Stimulated activated CD4-positive, alpha-beta T cell treated with anti-CD3 and anti-CD28 coated beads, Interleukin-2, amount 100 ng/mL, for 4 hours (primary cell): ENCODE measurements around the gene CARD10.
A peak's percentile ranks its signal among the peaks of the same experiment; 100 is the strongest.

Experiments used
- DNase-seq: peaks from one replicate; pipeline ENCODE4 v3.0.0-alpha.2; 2020; ENCODE audit warnings: low read depth

CARD10 gene, protein sequence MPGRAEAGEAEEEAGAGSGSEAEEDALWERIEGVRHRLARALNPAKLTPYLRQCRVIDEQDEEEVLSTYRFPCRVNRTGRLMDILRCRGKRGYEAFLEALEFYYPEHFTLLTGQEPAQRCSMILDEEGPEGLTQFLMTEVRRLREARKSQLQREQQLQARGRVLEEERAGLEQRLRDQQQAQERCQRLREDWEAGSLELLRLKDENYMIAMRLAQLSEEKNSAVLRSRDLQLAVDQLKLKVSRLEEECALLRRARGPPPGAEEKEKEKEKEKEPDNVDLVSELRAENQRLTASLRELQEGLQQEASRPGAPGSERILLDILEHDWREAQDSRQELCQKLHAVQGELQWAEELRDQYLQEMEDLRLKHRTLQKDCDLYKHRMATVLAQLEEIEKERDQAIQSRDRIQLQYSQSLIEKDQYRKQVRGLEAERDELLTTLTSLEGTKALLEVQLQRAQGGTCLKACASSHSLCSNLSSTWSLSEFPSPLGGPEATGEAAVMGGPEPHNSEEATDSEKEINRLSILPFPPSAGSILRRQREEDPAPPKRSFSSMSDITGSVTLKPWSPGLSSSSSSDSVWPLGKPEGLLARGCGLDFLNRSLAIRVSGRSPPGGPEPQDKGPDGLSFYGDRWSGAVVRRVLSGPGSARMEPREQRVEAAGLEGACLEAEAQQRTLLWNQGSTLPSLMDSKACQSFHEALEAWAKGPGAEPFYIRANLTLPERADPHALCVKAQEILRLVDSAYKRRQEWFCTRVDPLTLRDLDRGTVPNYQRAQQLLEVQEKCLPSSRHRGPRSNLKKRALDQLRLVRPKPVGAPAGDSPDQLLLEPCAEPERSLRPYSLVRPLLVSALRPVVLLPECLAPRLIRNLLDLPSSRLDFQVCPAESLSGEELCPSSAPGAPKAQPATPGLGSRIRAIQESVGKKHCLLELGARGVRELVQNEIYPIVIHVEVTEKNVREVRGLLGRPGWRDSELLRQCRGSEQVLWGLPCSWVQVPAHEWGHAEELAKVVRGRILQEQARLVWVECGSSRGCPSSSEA

DNA sequence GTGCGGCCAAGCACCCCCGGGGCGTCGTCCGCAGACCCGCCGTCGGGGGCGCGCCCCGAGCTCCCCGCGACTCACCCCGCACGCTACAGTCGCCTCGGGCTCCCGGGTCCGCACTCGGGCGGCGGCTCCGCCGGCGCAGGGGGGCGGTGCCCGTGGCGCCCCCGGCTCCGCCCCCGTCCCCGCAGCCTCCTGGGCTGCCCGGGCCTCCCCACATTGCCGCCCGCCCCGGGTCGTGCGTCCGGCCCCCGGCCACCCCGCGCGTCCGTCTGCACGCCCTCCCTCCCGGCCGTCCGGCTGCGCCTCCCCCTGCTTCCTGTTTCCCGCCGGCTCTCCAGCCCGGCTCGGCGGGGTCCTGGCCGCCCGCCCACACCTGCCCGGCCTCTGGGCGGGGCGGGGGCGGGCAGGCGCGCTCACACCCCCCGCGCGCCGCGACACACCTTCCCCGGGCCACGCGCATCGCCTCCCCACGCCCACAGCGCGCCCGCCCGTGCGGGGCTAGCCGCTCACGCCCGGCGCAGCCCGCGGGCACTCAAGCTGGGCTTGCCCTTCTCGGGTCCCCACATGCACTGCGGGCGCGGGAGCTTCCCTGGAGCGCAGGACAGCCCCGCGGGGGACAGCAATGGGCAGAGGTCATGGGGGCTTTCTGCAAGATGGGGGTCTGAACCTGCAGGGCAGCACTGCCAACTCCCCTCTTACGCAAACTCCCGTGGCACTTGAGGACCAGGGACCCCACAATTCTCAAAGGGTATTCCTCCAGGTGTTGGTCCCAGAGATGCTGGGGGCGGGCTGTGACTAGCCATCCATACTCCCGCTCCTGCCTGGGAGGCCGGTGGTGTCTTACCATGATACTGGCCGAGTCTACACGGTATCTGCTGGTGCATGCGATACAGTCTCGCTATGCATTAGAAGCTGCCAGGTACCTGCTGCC is at the start of gene CARD10:
CARD10 (minus strand) TSS at position 148 of the 928 bp plus-strand sequence. CDS start 215 bp downstream, outside the sequence.
- DNase-seq: no peak

DNA sequence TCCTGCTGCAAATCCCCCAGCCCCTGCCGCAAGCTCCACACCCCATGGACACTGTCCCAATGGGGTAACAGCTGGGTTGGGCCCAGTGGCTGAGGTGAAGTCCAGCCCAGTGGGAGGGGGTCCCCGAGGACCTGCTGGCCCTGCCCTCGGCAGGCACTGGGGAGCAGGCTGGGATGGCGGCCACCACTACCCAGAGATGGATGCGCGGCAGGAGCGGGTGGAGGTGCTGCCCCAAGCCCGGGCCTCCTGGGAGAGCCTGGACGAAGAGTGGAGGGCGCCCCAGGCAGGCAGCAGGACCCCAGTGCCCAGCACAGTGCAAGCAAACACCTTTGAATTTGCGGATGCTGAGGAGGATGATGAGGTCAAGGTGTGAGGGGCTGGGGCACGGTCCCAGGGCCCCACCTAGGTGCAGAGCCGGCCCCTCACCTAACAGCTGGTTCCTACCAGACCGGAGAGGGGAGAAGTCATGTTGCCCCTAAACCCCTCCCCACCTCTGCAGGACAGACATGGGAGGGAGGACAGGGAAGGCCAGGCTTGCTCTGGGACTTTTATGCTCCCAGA is 49.3 kb upstream of the CARD10 start:
- DNase-seq: no peak

DNA sequence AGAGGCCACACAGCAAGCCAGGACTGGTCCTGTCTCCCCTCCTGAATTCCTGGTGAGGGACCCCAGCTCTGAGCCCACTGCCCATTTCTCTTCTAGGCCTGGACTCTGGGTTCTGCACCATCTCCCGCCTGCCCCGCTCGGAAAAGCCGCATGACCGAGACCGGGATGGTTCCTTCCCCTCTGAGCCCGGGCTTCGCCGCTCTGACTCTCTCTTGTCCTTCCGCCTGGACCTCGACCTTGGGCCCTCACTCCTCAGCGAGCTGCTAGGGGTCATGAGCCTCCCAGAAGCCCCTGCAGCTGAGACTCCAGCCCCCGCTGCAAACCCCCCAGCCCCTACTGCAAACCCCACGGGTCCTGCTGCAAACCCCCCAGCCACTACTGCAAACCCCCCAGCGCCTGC is 48.8 kb upstream of the CARD10 start:
- no peak for DNase-seq

DNA sequence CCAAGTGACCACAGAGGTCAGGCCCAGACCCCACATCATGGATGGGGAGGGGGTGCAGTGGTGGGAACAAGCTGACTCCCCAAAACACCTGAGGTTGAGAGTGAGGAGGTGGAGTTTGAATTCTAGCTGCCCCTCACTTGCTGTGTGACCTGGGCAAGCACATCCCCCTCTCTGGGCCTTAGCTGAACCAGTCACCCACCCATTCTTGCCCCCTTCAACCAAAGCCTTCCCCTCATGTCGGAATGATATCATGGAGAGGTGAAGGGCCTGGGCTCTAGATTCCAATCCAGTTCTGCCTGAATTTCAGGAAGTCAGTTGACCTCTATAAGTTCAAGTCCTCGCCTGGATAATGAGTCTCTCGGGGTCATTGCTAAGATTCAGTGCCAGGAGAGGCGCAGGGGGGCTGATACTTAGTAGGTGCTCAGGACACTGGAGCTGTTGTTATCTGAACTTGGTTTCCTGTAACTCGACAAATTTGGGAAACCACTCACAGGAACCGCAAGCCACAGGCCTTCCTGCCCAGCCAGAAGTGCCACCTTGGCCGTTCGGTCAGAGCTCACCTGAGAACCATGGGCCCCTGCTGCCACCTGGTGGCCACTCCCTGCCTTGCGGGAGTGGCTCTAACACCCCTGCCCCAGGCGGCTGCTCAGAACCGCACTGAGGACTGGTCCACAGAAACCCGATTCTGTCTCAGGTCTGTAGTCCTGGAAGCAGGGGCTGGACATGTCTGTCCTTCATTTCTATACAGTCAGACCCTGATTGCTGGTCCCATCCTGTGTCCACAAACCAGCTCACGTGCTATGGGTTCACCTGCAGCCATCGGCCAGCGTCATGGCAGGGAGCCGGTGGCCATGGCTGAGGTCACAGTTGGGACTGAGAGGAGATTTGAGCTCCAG is 47.9 kb upstream of the CARD10 start:
- peak; percentile 79 for DNase-seq

DNA sequence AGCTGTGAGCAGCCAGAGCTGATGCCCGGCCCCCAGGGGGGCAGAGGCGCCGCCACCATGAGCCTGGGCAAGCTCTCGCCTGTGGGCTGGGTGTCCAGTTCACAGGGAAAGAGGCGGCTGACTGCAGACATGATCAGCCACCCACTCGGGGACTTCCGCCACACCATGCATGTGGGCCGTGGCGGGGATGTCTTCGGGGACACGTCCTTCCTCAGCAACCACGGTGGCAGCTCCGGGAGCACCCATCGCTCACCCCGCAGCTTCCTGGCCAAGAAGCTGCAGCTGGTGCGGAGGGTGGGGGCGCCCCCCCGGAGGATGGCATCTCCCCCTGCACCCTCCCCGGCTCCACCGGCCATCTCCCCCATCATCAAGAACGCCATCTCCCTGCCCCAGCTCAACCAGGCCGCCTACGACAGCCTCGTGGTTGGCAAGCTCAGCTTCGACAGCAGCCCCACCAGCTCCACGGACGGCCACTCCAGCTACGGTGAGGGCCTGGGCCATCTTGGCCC is 47.2 kb upstream of the CARD10 start:
- DNase-seq: no peak

DNA sequence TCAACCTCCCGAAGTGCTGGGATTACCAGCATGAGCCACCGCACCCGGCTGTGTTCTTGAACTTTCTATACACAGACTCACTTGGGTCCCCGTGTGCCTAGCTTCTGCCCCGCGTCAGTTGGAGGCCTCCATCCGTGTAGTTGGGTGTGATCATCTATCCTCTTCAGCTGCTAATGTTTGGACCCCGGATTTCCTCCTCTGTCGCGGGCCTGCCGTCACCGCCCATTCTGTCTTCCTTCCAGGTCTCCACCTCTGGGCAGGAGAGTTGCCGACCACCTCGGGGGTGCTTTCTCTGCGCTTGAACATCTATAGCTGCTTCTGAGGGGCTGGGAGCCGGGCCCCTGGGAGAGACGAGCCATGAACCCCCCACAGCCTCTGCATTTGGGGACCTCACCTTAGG is 46.6 kb upstream of the CARD10 start:
- DNase-seq: no peak

DNA sequence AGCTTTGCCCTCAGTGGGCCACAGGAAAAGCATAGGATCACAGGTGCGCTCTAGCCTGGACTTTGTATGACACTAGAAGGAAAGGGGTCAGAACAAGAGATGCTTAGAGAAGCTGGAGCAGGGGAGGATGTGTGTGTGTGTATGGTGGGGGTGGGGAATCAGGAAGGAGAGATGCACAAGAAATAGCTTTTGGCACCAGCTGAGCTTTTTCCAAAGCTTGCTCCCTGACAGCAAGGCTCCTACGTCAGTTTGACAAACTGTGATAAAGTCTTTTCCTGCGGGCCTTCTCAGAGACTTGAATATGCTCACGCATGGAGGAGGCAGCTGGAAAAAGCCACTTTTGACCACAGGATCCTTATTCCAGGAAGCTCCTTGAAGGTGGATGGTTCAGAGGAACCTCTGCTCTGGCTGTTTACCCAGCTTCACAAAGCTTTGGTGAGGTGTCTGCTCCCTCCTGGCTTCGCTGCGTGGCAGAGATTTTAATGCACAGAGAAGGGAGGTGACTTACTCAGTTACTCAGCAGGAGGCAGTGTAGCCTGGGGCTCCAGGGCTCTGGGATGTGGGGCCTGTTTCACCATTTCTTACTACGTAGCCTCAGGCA is 45.0 kb upstream of the CARD10 start:
- DNase-seq: no peak

DNA sequence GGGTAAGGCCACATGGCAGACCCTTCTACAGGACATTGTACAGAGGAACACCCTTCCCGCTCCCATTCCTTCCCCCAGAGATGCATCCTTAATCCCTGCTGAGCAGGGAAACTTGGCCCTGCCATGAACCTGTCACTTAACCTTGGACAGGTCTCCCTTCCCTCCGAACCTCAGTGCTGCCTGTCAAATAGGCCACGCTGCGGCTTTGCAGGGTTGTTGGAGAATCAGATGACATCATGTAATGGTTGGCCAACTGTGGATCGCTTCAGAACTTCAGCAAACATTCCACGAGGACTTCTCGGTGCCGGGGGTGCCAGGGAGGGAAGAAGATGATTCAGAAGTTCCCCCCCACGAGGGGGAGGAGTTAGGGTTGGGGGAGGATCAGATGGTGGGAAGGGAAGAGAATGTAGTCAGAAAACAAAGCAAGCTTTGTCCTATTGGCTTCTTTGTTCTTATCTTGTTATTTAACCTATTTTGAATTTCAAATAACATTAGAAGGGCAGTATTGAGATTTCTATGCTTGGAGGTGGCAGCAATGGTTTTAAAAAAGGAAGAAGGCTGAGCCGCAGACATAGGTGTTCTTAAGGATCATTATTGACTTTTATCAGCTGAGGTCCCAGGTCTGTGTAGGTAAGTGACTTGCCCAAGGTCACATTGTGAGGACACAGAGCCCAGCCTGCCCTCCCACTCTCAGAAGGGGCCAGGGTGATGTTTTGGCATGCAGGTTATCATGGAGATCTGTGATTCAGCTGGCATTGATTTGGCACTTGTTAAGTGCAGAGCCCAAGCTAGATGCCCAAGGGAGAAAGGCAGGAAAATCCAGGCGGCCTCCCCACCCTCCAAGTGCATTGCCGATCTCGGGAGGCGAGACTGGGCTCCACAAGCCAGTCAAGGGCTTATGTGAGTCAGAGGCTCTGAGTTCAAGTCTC is 44.2 kb upstream of the CARD10 start:
- no peak for DNase-seq

DNA sequence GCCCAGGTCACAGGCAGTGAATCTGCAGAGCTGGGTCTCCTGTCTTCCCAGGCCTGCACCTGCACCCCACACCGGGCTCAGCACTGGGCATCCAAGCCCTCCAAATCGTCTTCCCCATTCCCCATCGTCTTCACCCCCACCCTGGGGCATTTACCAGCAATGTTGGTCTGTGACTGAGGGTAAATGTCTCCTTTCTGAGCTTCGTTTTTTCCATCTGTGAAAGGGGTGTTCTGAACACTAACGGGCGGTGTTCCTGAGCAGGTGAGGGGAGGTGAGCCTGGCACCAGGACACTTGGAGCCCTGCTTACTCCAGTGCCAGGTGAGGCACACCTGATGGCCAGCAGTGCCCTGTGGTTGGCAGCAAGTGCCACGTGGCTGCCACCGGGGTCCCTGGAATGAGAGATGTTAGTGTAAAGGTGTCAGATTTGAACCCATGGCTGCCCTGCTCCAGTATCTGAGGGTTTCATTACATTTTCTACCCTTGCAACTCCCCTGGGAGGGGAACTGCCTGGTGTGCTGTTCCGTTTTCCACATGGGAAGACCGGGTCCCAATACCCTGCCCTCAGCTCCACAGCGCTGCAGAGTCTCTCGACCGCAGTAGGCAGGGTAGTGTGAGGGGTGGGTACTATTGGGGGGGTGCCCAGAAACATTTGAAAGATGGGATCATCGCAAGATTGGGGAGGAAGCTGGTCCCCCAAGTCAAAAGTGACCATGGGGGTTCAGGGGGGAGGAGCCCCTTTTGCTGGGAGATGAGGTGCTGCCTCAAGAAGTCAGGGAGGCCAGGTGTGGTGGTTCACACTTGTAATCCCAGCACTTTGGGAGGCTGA is 43.0 kb upstream of the CARD10 start:
- DNase-seq: no peak

DNA sequence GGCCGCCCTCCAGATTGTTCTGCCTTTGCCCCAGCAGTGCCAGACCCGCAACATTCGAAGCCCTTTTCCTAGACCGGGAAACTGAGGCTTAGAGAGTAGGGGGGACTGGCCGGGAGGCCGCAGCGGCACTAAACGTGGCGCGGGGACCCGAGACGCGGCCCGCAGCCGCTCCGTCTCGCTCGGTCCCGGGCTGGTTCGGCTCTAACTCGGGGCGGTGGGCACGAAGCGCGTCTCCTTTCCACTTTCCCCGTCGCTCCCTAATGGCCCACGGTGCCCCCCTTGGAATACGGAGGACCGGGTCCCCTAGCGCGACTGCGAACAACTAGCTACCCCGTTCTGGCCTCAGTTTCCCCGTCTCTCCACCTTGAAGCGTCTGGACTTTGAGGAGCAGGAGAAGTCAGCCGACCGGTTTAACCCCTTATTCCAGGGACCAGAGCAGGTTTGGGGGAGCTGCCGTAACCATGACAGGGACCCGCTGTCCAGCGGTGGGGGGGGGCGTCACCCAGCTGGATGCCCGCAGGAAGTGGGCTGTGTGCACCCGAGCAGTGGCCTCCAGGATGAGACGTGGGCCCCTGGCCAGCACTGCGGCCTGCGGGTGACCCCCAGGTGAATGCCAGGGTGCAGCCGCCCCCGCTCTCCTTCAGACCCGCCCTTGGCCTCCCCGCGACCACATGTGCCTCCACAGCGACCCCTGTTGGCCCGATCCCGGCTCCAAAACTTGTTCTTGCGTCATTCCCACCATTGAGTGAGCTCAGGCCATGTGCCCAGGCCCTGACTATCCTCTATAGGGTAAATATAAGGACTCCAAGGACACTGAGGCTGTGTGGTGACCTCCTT is 42.2 kb upstream of the CARD10 start:
- DNase-seq: peak; percentile 66

DNA sequence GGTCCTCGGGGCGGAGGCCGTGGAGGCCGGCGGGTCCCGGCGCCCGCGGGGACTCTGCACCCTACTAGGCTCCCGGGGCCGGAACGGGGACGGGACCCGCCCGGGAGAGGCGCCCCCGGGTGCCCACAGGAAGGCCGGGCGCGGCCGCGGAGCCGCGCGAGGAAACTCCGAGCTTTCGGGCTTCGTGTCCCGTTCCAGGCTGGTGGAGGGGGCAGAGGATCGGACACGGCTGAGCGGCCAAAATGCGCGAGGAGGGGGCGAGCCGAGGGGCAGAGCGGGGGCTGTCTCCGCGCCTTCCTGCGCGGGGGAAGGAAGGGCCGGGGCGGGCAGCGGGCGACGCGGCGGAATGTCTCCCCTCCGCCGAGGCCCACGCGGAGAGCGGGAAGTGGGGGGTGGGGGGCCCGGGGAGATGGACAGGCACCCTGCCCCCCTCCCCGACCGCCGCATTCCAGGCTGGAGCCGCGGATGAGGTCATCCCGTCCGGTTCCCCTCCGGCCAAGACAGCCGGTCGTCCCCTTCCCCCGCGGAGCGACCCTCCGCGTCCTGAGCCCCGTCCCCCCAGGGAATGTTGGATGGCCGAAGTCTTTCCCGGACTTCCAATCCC is 41.5 kb upstream of the CARD10 start:
- no peak for DNase-seq

DNA sequence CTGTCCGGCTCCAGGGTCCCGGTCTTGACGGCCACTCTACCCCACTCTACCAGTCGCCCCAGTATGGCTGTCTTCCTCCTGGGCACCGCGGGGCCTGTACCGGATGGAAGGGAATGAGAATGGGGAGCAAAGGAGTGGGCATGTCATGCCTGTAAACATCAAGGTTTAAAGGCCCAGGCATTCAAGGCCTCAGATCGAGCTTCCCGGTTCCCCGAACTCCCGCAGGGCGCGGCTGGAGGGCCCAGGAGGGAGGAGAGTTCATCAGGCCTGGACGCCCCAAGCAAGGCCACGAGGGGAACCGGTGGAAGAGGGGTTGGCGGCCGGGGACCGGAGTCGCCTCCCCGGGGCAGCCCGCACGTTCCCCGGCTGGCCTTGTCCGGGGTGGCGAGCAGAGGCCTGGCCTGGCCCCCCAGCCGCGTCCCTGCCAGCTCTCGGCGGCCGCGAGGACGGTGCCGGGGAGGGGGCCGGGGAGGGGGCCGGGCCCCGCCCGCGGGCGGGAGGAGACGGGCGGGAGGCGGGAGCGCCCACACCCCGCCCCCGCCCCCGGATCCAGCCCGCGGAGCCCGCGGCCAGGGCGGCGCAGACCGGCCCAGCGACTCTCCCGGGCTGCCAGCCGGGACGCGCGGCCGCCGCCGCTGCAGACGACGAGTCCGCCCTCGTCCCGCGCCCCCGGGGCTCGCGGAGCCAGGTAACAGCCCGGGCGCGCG is 40.8 kb upstream of the CARD10 start, which contains the start of gene CDC42EP1:
CDC42EP1 (plus strand) TSS at position 580 of the 707 bp plus-strand sequence. CDS start 5,870 bp downstream, outside the sequence.
- no peak for DNase-seq

DNA sequence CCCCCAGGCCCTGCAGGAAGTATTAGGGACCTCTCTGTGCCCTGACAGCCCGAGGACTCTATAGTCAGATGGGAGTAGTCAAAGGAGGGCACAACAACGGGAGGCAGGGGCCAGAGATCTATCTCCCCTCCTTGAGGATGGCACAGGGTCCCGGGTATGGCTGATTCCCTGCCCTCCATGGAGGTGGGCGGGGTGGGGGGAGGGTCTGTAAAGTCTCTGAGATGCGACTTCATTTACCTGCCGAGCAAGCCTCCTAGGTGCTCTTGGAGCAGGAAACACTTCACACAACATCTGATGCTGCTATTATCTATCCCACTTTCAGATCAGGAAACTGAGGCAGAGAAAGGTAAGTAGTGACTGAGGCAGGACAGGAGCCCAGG is 40.3 kb upstream of the CARD10 start:
- no peak for DNase-seq

DNA sequence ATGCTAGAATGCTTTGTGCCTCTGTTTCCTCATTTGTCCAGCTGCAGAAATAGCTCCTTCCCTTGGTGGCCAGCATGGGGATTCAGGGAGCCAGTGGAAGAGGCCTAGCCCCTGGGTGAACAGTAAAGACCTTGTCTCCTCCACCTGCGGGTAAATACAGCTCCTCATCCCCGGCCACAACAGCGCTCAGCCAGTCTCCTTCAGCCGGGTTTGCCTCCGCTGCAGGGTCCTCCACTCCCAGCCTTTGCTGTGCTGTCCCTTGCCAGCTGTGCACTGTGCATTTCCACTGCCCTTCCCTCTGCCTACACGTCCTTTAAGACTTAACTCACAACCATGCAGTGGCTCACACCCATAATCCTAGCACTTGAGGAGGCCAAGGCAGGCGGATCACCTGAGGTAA is 39.6 kb upstream of the CARD10 start:
- no peak for DNase-seq

DNA sequence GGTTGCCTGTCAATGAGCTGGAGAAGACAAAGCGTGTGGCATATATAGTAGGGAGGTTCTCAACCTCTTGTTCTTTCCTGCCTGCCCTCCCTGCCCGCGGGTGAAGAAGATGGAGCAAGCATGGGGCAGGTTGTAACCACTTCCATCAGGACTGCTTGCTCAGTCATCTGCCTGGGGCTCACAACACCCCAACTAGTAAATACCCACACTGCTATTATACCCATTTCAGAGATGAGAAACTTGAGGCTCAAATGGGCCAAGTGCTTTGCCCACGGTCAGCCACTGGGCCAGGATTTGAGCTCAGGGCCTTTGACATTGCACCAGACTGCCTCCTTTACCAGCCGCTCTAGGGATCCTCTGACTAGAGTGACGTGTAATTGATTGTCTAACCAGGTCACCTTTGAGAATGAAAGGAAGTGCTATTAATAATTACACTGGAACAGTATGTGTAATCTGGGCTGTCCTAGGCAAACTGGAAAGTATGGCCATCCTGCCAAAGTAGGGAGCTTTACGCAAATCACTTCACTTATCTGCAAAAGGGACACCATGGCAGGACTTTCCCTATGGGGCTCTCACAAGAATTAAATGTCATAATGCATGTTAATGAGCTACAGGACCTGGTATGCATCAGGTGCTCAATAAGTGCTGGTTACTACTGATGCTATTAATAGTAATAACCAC is 38.2 kb upstream of the CARD10 start:
- DNase-seq: no peak
